K562 (cell line): ENCODE results near the gene ABAT. TPM values are rescaled to one million over a fixed set of nuclear protein-coding genes. Genes with fewer than 3 reads are reported as not detected.

ENCODE experiments used
- ARID1B ChIP-seq: fragments of 450-650 bp; IDR thresholded peaks from 2 replicates; pipeline ENCODE4 v1.6.1; 2016; ENCODE audit warnings: antibody characterized with exemption, mild to moderate bottlenecking, inconsistent platforms
- CBX5 ChIP-seq: IDR thresholded peaks from 2 replicates; pipeline ENCODE4 v1.6.1; 2014; ENCODE audit warnings: low read depth, borderline replicate concordance
- CREBBP ChIP-seq: IDR thresholded peaks from one replicate; pipeline ENCODE4 v1.6.1; 2012; ENCODE audit warnings: low read depth, mild to moderate bottlenecking, control low read depth, inconsistent platforms, low read length
- GABPA ChIP-seq: fragments of 200-800 bp; sonication (Bioruptor generic); conservative IDR thresholded peaks from 2 replicates; pipeline ENCODE4 v1.6.1; 2016; ENCODE audit warnings: low read depth, missing genetic modification characterization, missing compliant biosample characterization
- HDGF ChIP-seq: fragments of 450-650 bp; IDR thresholded peaks from 2 replicates; pipeline ENCODE4 v1.6.1; 2016
- MCM2 ChIP-seq: fragments of 450-650 bp; IDR thresholded peaks from 2 replicates; pipeline ENCODE4 v1.6.1; 2017; ENCODE audit warnings: low read depth, mild to moderate bottlenecking
- RBM39 ChIP-seq: fragments of 200-400 bp; formaldehyde crosslinking; optimal IDR thresholded peaks from 2 replicates; pipeline ENCODE3; 2018; ENCODE audit warnings: low read depth, low read length
- SAP30 ChIP-seq: fragments of 200-600 bp; sonication (generic); IDR thresholded peaks from 2 replicates; pipeline ENCODE4 v1.6.1; 2012; ENCODE audit warnings: borderline replicate concordance, low read depth, mild to moderate bottlenecking, moderate library complexity, low read length, control low read depth, inconsistent platforms; ENCODE audit not compliant: insufficient read depth, poor library complexity, severe bottlenecking
- TAF1 ChIP-seq: IDR thresholded peaks from 2 replicates; pipeline ENCODE4 v1.6.1; 2011; ENCODE audit warnings: mild to moderate bottlenecking, low read length, moderate library complexity; ENCODE audit not compliant: insufficient read depth, control insufficient read depth, severe bottlenecking; ENCODE audit errors: extremely low read depth
- TBP ChIP-seq: optimal IDR thresholded peaks from 2 replicates; pipeline ENCODE3; 2011; ENCODE audit warnings: low read depth, low read length, improper control_type of control experiment
- YBX1 ChIP-seq: fragments of 450-650 bp; IDR thresholded peaks from 2 replicates; pipeline ENCODE4 v1.7.1; 2016; ENCODE audit warnings: mild to moderate bottlenecking
- ZNF212 ChIP-seq: fragments of 450-650 bp; formaldehyde crosslinking; IDR thresholded peaks from 2 replicates; pipeline ENCODE4 v1.4.0; 2020; ENCODE audit warnings: mild to moderate bottlenecking
- ZNF695 ChIP-seq: fragments of 450-650 bp; formaldehyde crosslinking; IDR thresholded peaks from 2 replicates; pipeline ENCODE4 v1.4.0; 2020; ENCODE audit warnings: mild to moderate bottlenecking, moderate library complexity
- polyA plus RNA-seq, 8 experiments: library from polyadenylated mRNA; depleted of rRNA in 4 of 8; stranded (reverse) in 5 of 8; unstranded in 3 of 8; fragments of >200 nt; fragmentation: Nextera tagmentation in 2 of 8; fragmentation: Illumina TruSeq in 1 of 8; extraction: Ambion mirVana in 2 of 8; extraction: Trizol in 1 of 8; gene quantifications; 2 replicates each; pipeline versions ENCODE4 v1.2.1 to v1.2.3, GENCODE V29; 2011 to 2014; ENCODE audit warnings: inconsistent platforms in 1 of 8, missing spikeins in 1 of 8
- total RNA-seq, 7 experiments: library from RNA; depleted of rRNA in 6 of 7; stranded (reverse); fragments of >200 nt in 6 of 7; fragmentation: Illumina TruSeq in 2 of 7; extraction: Trizol in 2 of 7; gene quantifications; 2 replicates each; pipeline versions ENCODE4 v1.2.1 to v1.2.3, GENCODE V29; 2011 to 2021; ENCODE audit warnings: low replicate concordance in 1 of 7
- TF ChIP-seq, protein P1 (sequence below): fragments of 250-450 bp; sonication (Bioruptor Pico); IDR thresholded peaks from 2 replicates; pipeline ENCODE4 v1.4.0; 2020; ENCODE audit warnings: mild to moderate bottlenecking, moderate library complexity, borderline replicate concordance
- TF ChIP-seq, protein P2 (sequence below): fragments of 250-450 bp; sonication (Bioruptor Pico); IDR thresholded peaks from 2 replicates; pipeline ENCODE4 v1.4.0; 2020; ENCODE audit warnings: mild to moderate bottlenecking
- TF ChIP-seq, protein P3 (sequence below): fragments of 250-450 bp; sonication (Bioruptor Pico); IDR thresholded peaks from 2 replicates; pipeline ENCODE4 v1.4.0; 2020
- TF ChIP-seq, protein P4 (sequence below): fragments of 250-450 bp; sonication (Bioruptor Pico); IDR thresholded peaks from 2 replicates; pipeline ENCODE4 v1.9.0; 2021; ENCODE audit warnings: mild to moderate bottlenecking
- TF ChIP-seq, protein P5 (sequence below): sonication (generic); IDR thresholded peaks from 2 replicates; pipeline ENCODE4 v1.6.1; 2016
- TF ChIP-seq, protein P6 (sequence below): fragments of 450-650 bp; IDR thresholded peaks from 2 replicates; pipeline ENCODE4 v1.6.1; 2016; ENCODE audit warnings: borderline replicate concordance

The ABAT gene
- total and polyA plus RNA-seq, 9 of the 15 experiments (the other 6 are each of a cell fraction or from before 2014, with no cell fraction given): 0.01 to 0.49 (median 0.10) TPM

DNA sequence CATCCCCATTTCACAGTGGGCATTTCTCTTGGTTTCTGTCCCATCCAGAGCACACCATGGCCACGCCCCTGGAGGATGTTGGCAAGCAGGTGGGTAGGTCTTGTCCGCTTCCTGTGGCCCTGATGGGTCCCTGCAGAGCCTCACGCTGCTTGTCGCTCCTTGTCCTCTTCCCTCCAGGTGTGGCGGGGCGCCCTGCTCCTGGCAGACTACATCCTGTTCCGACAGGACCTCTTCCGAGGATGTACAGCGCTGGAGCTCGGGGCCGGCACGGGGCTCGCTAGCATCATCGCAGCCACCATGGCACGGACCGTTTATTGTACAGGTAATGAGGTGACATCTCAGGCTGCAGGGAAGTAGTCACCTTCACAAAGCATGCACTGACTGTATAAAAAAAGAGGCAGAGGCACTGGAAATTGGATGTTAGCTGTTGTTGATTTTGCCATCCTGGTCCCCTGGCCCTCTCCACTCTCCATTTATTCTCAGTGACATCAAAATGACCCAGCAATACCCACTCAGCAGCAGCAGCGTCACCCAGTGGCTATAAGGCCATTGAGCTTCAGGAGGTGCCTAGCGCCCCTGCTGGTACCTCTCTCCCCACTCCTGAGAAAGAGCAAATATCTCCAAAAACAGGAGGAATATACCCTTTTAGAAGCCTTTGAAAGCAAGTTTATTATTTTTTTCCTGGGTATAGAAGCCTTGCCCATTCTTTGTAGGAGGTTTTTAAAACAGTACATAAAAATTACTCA is 39.3 kb upstream of the ABAT start (continued):
- TF ChIP-seq, protein P1, sequence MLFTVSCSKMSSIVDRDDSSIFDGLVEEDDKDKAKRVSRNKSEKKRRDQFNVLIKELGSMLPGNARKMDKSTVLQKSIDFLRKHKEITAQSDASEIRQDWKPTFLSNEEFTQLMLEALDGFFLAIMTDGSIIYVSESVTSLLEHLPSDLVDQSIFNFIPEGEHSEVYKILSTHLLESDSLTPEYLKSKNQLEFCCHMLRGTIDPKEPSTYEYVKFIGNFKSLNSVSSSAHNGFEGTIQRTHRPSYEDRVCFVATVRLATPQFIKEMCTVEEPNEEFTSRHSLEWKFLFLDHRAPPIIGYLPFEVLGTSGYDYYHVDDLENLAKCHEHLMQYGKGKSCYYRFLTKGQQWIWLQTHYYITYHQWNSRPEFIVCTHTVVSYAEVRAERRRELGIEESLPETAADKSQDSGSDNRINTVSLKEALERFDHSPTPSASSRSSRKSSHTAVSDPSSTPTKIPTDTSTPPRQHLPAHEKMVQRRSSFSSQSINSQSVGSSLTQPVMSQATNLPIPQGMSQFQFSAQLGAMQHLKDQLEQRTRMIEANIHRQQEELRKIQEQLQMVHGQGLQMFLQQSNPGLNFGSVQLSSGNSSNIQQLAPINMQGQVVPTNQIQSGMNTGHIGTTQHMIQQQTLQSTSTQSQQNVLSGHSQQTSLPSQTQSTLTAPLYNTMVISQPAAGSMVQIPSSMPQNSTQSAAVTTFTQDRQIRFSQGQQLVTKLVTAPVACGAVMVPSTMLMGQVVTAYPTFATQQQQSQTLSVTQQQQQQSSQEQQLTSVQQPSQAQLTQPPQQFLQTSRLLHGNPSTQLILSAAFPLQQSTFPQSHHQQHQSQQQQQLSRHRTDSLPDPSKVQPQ (CRISPR knock-in tag): no peak
- TF ChIP-seq TBP (no peak), GABPA (tag) (no peak), SAP30 (no peak), CBX5 (no peak), CREBBP (no peak), HDGF (no peak), MCM2 (no peak), ARID1B (no peak), ZNF695 (CRISPR knock-in tag) (no peak), YBX1 (no peak), ZNF212 (CRISPR knock-in tag) (no peak), RBM39 (no peak), TAF1 (no peak)
- TF ChIP-seq, protein P2, sequence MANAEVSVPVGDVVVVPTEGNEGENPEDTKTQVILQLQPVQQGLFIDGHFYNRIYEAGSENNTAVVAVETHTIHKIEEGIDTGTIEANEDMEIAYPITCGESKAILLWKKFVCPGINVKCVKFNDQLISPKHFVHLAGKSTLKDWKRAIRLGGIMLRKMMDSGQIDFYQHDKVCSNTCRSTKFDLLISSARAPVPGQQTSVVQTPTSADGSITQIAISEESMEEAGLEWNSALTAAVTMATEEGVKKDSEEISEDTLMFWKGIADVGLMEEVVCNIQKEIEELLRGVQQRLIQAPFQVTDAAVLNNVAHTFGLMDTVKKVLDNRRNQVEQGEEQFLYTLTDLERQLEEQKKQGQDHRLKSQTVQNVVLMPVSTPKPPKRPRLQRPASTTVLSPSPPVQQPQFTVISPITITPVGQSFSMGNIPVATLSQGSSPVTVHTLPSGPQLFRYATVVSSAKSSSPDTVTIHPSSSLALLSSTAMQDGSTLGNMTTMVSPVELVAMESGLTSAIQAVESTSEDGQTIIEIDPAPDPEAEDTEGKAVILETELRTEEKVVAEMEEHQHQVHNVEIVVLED: no peak
- TF ChIP-seq, protein P3, sequence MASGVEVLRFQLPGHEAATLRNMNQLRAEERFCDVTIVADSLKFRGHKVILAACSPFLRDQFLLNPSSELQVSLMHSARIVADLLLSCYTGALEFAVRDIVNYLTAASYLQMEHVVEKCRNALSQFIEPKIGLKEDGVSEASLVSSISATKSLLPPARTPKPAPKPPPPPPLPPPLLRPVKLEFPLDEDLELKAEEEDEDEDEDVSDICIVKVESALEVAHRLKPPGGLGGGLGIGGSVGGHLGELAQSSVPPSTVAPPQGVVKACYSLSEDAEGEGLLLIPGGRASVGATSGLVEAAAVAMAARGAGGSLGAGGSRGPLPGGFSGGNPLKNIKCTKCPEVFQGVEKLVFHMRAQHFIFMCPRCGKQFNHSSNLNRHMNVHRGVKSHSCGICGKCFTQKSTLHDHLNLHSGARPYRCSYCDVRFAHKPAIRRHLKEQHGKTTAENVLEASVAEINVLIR (CRISPR knock-in tag): no peak
- TF ChIP-seq, protein P4, sequence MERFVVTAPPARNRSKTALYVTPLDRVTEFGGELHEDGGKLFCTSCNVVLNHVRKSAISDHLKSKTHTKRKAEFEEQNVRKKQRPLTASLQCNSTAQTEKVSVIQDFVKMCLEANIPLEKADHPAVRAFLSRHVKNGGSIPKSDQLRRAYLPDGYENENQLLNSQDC (CRISPR knock-in tag): no peak
- TF ChIP-seq, protein P5, sequence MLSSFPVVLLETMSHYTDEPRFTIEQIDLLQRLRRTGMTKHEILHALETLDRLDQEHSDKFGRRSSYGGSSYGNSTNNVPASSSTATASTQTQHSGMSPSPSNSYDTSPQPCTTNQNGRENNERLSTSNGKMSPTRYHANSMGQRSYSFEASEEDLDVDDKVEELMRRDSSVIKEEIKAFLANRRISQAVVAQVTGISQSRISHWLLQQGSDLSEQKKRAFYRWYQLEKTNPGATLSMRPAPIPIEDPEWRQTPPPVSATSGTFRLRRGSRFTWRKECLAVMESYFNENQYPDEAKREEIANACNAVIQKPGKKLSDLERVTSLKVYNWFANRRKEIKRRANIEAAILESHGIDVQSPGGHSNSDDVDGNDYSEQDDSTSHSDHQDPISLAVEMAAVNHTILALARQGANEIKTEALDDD: no peak
- TF ChIP-seq, protein P6, sequence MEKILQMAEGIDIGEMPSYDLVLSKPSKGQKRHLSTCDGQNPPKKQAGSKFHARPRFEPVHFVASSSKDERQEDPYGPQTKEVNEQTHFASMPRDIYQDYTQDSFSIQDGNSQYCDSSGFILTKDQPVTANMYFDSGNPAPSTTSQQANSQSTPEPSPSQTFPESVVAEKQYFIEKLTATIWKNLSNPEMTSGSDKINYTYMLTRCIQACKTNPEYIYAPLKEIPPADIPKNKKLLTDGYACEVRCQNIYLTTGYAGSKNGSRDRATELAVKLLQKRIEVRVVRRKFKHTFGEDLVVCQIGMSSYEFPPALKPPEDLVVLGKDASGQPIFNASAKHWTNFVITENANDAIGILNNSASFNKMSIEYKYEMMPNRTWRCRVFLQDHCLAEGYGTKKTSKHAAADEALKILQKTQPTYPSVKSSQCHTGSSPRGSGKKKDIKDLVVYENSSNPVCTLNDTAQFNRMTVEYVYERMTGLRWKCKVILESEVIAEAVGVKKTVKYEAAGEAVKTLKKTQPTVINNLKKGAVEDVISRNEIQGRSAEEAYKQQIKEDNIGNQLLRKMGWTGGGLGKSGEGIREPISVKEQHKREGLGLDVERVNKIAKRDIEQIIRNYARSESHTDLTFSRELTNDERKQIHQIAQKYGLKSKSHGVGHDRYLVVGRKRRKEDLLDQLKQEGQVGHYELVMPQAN: no peak
